Hematopoietic multipotent progenitor cell treated with erythropoietin and hydrocortisone succinate and interleukin-3 and kit ligand, for 6 days (in vitro differentiated cells): ENCODE measurements around the gene PLEKHA7.
A peak's percentile ranks its signal among the peaks of the same experiment; 100 is the strongest.
"Not testable (repeated sequence)": the region's sequence is repeated elsewhere in the genome, so short reads cannot be mapped to it uniquely, and the experiment has no call there.

Experiments
- DNase-seq: peaks from one replicate; pipeline ENCODE4 v3.0.0-alpha.2; 2015

The PLEKHA7 gene

DNA sequence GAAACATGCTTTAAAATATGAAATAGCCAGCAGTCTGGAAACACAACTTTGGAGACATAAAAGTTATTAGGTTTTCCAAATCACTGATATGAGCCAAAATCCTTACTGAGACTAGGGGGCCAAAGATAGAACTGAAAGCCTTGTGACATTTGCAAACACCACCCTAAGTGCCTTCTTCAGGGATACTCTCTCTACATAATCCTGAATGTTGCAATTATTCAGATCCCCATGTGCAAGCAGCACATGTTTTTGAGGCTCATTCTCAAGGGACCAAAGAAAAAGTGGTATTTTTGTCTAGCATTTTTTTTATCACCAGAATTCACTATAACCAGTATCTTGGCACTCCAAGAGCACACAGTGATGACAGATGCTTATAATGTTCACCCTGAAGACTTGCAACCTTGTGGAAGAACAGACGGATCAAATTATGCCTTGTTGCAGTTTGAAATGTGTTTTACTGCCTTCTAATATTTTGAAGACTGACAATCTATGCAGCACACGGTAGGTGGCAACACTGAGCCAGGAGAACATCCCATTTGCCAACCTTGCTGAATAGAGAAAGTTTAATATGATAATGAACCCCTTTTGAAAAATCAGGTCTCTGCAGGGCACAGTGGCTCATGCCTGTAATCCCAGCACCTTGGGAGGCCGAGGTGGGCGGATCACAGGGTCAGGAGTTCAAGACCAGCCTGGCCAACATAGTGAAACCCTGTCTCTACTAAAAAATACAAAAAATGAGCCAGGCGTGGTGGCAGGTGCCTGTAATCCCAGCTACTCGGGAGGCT lies 78.5 kb downstream of the PLEKHA7 start:
- peak; percentile 73 for DNase-seq

DNA sequence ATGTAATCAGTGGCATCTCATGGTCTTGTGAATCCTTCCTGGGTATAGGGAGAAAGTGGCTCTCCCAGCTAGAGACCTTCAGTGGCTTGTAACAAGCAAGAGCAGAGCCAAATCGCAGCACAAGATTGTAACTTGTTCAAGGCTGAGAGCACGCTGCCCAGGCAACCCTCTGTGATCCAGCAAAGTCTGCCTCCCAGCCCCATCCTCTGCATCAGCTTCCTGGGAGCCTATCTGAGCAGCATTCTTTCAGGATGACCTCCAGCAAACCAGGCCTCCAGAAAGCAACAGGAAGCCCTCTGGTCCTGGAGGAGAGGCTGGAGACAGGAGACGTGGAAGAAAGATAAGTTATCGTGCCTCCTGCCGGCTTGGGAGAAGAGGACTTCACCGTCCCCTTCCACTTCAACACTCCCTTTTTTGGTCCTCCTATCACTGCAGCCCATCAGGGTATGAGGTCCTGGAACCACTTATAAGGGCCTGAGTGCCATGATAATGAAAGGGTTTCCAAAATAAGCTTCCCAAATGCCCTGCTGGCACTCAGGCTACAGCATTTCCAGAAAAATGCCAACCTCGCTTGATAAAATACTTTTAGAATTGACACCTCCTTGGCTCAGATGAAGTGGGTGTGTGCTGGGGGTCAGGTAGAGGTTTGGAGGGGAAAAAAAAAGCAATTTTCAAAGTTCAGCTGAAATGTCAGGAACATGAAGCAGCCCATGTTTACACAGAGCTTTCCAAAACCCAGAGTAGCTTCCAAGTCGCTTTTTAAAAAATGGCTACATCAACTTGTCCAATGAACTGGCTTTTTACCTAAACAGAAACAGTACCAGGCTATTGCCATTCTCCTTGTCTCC lies 80.2 kb downstream of the PLEKHA7 start:
- DNase-seq = no peak

- no peak for DNase-seq
Observed at GRCh38 chr11:16933291-16933690, 80.9 kb downstream of the PLEKHA7 start.

DNA sequence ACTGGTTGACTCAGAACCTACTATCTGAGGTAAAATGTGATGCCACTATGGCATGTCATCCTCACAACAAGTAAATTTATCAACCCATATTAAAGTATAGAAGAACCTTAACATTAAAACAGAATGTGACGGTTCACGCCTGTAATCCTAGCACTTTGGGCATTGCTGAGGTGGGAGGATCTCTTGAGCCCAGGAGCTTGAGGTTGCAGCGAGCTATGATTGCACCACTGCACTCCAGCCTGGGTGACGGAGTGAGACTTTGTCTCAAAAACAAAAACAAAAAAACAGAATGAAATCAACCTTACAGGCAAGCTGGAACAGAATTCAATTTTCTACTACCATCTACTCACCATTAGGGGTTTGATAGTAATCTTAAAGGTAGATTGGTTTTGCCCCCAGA lies 86.2 kb downstream of the PLEKHA7 start:
- no peak for DNase-seq

GRCh38 chr11:16926883-16927626 lies 87.2 kb downstream of the PLEKHA7 start:
- DNase-seq = peak; percentile 47

- peak; percentile 67 for DNase-seq
Observed at GRCh38 chr11:16925561-16926065, 88.6 kb downstream of the PLEKHA7 start.

DNA sequence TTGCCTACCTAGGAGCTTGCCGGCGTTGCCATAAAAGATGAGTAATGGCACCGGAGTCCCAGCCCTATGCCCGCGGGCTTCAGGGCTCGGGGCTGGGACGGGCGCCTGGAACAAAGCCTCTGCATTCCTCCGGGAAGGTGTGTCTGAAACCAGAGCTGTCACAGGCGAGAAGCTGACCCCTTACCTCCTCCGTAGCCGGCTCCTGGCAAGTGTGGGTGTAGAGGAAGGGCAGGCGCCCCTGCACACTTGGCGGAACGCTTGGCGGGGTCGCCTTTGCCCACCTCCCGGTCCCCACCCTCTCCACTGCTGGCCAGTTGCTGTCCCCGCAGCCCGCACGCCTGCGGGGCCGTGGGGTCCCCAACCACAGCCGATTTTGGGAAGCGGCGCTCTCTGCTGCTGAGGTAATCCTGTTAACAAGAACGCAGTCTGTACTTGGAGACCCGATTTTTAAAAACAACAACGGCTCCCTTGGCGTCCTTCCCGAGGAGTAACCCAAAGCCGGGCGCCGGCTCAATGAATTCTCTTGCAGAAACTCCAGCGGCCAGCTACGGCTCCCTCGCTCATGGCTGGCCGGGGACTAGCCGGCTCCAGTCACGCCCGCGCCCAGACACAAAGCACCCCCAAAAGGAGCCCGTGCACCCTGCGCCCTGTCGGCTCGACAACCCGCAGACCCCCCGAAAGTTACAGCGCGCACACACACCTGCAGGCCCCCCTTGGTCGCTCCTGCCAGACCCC lies 89.2 kb downstream of the PLEKHA7 start:
- DNase-seq = peak; percentile 24

GRCh38 chr11:16924462-16924825 lies 89.8 kb downstream of the PLEKHA7 start:
- no peak for DNase-seq

DNA sequence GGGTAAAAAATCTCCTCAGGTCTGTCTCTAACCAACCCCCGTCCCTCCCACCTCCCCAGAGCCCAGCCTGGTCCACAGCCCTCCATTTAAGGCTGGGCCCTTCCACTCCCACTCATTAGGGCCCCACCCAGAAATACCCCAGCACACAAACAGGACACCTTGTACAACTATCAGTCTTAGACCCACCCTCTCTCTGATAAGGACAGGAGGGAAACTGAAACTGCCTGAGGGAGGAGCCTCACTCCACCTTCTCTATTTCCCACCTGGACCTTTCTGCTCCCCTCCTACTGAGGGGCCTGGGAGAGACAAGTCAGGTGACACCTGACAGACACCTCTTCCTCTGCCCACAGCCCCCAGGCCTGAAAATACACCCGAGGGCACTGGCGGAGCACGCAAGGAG lies 90.2 kb downstream of the PLEKHA7 start:
- no peak for DNase-seq

DNA sequence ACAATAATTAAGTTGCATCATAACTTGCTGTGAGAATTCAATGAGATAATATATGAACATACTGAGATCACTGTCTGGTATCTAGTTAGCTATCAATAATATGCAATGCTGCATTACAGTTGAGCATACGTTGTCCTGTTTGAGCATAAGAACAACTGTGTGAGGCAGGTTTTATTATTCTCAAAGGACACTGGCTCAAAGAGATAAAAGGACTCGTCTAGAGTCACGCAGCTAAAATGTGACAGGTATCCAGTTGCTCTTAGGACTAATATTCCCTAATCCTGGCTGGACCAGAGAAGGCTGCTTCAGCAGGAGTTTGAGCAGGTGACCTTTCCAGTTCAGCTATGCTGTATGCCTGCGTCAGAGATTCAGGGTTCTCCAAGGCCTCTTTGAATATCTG lies 92.5 kb downstream of the PLEKHA7 start:
- DNase-seq = no peak

- DNase-seq = no peak
Observed at GRCh38 chr11:16921019-16921418, 93.2 kb downstream of the PLEKHA7 start.

DNA sequence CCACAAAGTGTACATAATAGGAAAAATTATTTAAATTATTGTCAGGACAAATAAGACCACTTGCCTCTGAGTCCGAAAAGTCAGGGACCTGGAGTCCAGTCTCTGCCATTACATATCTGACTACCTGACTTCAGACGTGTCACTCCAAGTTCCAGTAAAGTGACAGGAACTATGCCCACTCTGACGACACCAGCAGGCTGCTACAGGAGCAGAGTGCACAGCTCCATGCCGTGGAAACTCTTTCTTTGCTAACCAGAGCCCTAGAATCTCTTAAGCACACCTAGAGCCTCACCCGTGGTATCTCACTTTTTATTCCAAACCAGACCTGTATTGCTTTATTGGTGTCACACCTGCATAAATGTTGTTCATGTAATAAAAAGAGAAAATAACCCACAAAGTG lies 93.7 kb downstream of the PLEKHA7 start:
- DNase-seq = no peak

DNA sequence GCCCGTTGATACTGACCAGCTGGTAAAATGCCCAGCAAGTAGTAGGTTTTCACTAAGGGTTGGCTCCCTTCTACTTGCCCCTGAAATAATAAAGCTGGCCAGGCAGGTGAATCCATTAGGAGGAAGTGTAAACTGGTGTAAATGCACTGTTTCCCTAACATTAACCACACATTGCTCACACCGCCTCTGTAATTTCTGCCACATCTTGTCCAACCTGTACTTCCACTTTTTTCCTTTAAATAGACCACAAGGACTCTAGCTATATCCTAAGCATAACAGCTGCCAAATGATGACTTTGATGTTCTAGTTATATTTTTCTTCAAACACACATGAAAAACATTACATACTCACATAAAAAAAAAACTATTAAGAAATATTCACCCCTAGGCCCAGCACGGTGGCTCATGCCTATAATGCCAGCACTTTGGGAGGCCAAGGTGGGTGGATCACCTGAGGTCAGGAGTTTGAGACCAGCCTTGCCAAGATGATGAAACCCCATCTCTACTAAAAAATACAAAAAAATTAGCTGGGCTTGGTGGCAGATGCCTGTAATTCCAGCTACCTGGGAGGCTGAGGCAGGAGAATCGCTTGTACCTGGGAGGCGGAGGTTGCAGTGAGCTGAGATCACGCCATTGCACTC lies 95.6 kb downstream of the PLEKHA7 start:
- DNase-seq = not testable (repeated sequence)

GRCh38 chr11:16917941-16918340 lies 96.3 kb downstream of the PLEKHA7 start:
- no peak for DNase-seq

DNA sequence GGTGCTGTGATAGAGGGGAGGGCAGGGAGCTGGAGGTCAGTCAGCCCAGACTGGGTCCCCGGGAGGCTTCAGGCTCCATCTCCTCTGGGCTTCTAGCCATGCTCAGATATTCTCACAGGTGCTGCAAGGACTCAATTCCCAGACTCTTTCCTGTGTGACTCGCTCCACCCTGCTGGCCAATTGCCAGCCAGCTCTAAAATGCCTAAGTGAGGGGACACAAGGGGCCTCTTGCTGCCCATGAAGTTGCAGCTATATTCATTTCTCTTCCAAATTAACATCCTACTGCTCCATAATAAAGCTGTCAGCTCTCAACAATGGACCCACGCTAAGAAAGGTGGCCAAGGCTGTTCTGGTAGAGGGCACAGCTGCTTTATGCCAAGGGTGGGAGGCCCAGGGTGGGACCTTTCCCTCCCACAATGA lies 101.5 kb downstream of the PLEKHA7 start:
- no peak for DNase-seq

GRCh38 chr11:16911658-16912057 lies 102.6 kb downstream of the PLEKHA7 start:
- no peak for DNase-seq

GRCh38 chr11:16911186-16911585 lies 103.0 kb downstream of the PLEKHA7 start:
- no peak for DNase-seq

DNA sequence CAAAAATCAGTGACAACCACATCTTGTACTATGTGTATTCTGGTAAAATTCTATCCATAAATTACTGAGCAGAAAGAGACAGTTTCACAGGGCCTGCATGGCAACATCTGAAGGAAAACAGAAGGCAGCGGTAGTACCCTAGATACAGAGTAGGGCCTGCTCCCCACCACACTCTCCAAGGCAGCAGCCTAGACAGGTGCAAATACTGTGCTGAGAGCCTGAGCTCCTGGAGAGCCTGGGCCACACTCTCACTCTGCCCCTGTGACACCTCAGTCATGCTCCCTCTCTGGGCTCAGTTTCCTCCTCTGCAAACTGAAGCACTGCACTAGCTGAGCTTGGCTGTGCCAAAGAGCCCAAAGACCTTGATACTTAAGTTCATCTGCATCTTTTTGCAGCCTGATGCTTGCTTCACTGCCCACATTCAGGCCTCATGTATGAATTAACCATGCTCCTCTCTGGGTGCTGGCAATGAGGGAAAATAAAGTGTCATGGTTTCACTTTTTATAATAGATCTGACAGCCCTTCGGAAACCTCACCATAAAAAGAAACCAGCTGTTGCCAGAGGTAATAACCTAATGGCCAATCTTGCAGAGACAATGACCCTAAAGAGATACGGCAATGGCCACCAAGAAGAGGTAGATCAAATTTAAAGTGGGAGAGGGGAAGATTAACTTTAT lies 104.7 kb downstream of the PLEKHA7 start:
- no peak for DNase-seq

DNA sequence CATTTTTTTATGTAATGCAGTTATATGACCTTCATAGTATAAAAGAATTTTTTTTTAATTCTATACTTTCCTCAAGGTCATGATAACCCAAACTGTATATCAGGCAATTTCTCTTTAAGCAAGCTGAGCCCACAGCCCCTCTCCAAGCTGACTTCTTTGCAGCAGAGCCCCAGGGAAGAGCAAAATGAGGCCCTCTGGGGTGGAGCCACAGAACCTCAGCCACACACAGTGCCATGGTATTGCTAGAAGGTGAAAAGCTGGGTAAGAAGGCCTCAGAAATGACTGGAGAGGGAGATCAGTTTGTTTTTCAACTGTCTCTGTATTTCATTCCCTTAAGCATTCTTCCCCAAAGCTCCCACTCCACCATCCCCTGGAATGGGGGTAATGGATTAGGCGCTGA lies 108.8 kb downstream of the PLEKHA7 start:
- no peak for DNase-seq

GRCh38 chr11:16904761-16905160 lies 109.5 kb downstream of the PLEKHA7 start:
- DNase-seq = not testable (repeated sequence)

DNA sequence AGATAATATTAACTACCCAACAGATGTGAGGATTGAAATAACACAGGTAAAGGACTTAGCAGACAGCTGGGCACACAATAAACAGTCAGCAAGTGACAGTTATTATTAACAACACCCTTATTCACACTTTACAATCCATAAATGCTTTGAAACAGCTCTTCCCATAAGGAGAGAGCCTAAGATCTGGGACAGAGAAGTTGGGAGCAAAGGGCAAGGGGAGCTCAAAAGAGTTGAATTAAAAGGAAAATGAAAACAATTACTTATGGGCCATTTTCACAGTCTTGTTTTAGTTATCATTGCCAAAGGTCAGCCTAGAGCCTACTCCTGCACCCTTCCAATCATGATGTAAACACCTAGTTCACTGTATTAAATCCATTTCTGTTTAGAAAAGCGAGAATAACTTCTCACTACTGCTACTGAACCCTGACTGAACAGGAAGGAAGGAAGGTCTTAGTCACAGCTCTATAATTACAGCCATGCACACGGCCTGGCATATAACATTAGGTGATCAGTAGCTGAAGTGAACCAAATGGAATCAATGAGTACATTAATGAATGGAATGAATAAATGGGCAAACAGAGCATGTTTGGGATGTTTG lies 111.3 kb downstream of the PLEKHA7 start:
- DNase-seq = no peak
